ENCODE data around the gene EXOC6B. TPM values are rescaled to one million over a fixed set of nuclear protein-coding genes. Genes with fewer than 3 reads are reported as not detected.

Gene EXOC6B
- total and polyA plus RNA-seq, 10 of the 15 experiments (the other 5 are each of a cell fraction or from before 2014, with no cell fraction given): 0.23 to 2.2 (median 1.2) TPM

- FAIRE-seq (no peak), DNase-seq (ENCODE audit: low read depth, low spot score) (no peak), ATAC-seq (no peak)
- Histone ChIP-seq H3K27me3 (replicated peaks in 1 of 2; ENCODE audit: control insufficient read depth in 2 of 2, insufficient read depth in 2 of 2, low read length in 1 of 2) (no peaks in the 10 kb centered on the region), H3K79me2 (ENCODE audit: control insufficient read depth, insufficient read depth, low read length) (no peaks in the 10 kb centered on the region), H3K9ac (ENCODE audit: control insufficient read depth, insufficient read depth, low read length) (no peak overlapping the region), H3K9me3 (replicated peaks; ENCODE audit: control insufficient read depth, insufficient read depth, low read length) (no peaks in the 10 kb centered on the region), H3K27ac (ENCODE audit: control insufficient read depth, insufficient read depth) (no peak overlapping the region), H3K36me3 (ENCODE audit: control insufficient read depth in 2 of 2, insufficient read depth in 2 of 2, low read length in 1 of 2) (no peaks in the 10 kb centered on the region), H2AFZ (ENCODE audit: control insufficient read depth, low read depth, low read length) (no peak overlapping the region), H3K4me1 (ENCODE audit: control insufficient read depth, insufficient read depth, low read length) (no peaks in the 10 kb centered on the region), H3K4me3 (no peak overlapping the region), H3K4me2 (ENCODE audit: control insufficient read depth, insufficient read depth) (no peak overlapping the region), H4K20me1 (ENCODE audit: control insufficient read depth, insufficient read depth) (no peaks in the 10 kb centered on the region)
- no TSS peak for BruUV-seq (replicated peaks)
- TF ChIP-seq SMAD5 (IDR thresholded peaks at IDR 0.05; ENCODE audit: low read depth) (no peak), POLR2AphosphoS2 (IDR thresholded peaks at IDR 0.05; ENCODE audit: low read depth, low read length) (no peak), CBX5 (IDR thresholded peaks at IDR 0.05; ENCODE audit: low read depth) (no peak)
- ChIA-PET POLR2A (no interaction called here), CTCF (interaction anchor here (1.0 kb wide), 1 partner anchor 42 kb away, joined by 3 read pairs; no protein-coding TSS in a partner anchor), SMC1A (ENCODE audit: uncharacterized antibody, unreplicated experiment) (interaction anchor here (0.9 kb wide), 1 partner anchor 11 kb away, joined by 4 read pairs; no protein-coding TSS in a partner anchor), RAD21 (ENCODE audit: unreplicated experiment) (no interaction called here)
- intact Hi-C loops (cut with micrococcal nuclease; ENCODE audit: unreplicated experiment) (no loop called here), in situ Hi-C loops (cut with MboI) (no loop called here)
Observed at GRCh38 chr2:72713857-72714256, 112.0 kb downstream of the EXOC6B start.

- RAD21 ChIA-PET (ENCODE audit: unreplicated experiment): no interaction called here
- no peak for ATAC-seq
- CTCF ChIA-PET: no interaction called here
- TF ChIP-seq ELK1 (IDR thresholded peaks at IDR 0.05; ENCODE audit: low read depth, low read length) (no peak), ZBTB33 (IDR thresholded peaks at IDR 0.05) (no peak), ZZZ3 (IDR thresholded peaks at IDR 0.05; ENCODE audit: control insufficient read depth, insufficient read length, low read depth) (no peak), ASH2L (IDR thresholded peaks at IDR 0.05; ENCODE audit: borderline replicate concordance, low read depth) (no peak), TARDBP (IDR thresholded peaks at IDR 0.05; ENCODE audit: borderline replicate concordance) (no peak), KAT2A (conservative IDR thresholded peaks at IDR 0.05; ENCODE audit: control insufficient read depth, low read depth, low read length) (no peak), NFYA (IDR thresholded peaks at IDR 0.05; ENCODE audit: borderline replicate concordance, low read depth, low read length) (no peak), IRF4 (IDR thresholded peaks at IDR 0.05; ENCODE audit: low read depth, low read length) (no peak)
- in situ Hi-C loops (cut with MboI): no loop called here
- BruUV-seq (replicated peaks): no TSS peak
- POLR2A ChIA-PET: no interaction called here
- Histone ChIP-seq H3K4me1 (ENCODE audit: control insufficient read depth, insufficient read depth, low read length) (no peaks in the 10 kb centered on the region), H4K20me1 (ENCODE audit: control insufficient read depth, insufficient read depth) (no peaks in the 10 kb centered on the region), H3K9ac (ENCODE audit: control insufficient read depth, insufficient read depth, low read length) (no peak overlapping the region), H3K79me2 (ENCODE audit: control insufficient read depth, insufficient read depth, low read length) (no peaks in the 10 kb centered on the region), H3K4me3 (no peak overlapping the region), H3K27me3 (replicated peaks in 1 of 2; ENCODE audit: control insufficient read depth in 2 of 2, insufficient read depth in 2 of 2, low read length in 1 of 2) (no peaks in the 10 kb centered on the region), H3K36me3 (ENCODE audit: control insufficient read depth in 2 of 2, insufficient read depth in 2 of 2, low read length in 1 of 2) (no peaks in the 10 kb centered on the region), H2AFZ (ENCODE audit: control insufficient read depth, low read depth, low read length) (no peak overlapping the region), H3K27ac (ENCODE audit: control insufficient read depth, insufficient read depth) (no peak overlapping the region), H3K9me3 (replicated peaks; ENCODE audit: control insufficient read depth, insufficient read depth, low read length) (no peaks in the 10 kb centered on the region), H3K4me2 (ENCODE audit: control insufficient read depth, insufficient read depth) (no peak overlapping the region)
- no peak for DNase-seq (ENCODE audit: low read depth, low spot score)
- SMC1A ChIA-PET (ENCODE audit: uncharacterized antibody, unreplicated experiment): interaction anchor here (1.3 kb wide), 1 partner anchor 21 kb away, joined by 3 read pairs; no protein-coding TSS in a partner anchor
- no peak for FAIRE-seq
- intact Hi-C loops (cut with micrococcal nuclease; ENCODE audit: unreplicated experiment): no loop called here
Observed at GRCh38 chr2:72712977-72713376, 112.9 kb downstream of the EXOC6B start.

Measured in GM12878 (cell line).